ENCODE results near the gene RUNX1.
"Not testable (repeated sequence)": the region's sequence is repeated elsewhere in the genome, so short reads cannot be mapped to it uniquely, and the experiment has no call there.

The RUNX1 gene

GRCh38 chr21:35015435-35016024 is 33.6 kb downstream of the RUNX1 start:
- no peak for DNase-seq

GRCh38 chr21:35014302-35015041 is 34.6 kb downstream of the RUNX1 start:
- no peak for DNase-seq

GRCh38 chr21:35011681-35012080 is 37.4 kb downstream of the RUNX1 start:
- no peak for DNase-seq

GRCh38 chr21:35010447-35010846 is 38.7 kb downstream of the RUNX1 start:
- DNase-seq: no peak

GRCh38 chr21:35007348-35007747 is 41.8 kb downstream of the RUNX1 start:
- DNase-seq: no peak

- DNase-seq: no peak
These were observed 42.3 kb downstream of the RUNX1 start for GRCh38 chr21:35006771-35007170.

GRCh38 chr21:35006248-35006647 is 42.9 kb downstream of the RUNX1 start:
- DNase-seq: no peak

GRCh38 chr21:35005560-35006224 is 43.4 kb downstream of the RUNX1 start:
- DNase-seq: no peak

- no peak for DNase-seq
These were observed 44.0 kb downstream of the RUNX1 start for GRCh38 chr21:35005077-35005476.

- no peak for DNase-seq
These were observed 44.8 kb downstream of the RUNX1 start for GRCh38 chr21:35004314-35004713.

GRCh38 chr21:35002879-35003722 is 46.0 kb downstream of the RUNX1 start:
- DNase-seq: no peak

- no peak for DNase-seq
These were observed 49.6 kb downstream of the RUNX1 start for GRCh38 chr21:34999397-34999941.

GRCh38 chr21:34998176-34998575 is 50.9 kb downstream of the RUNX1 start:
- DNase-seq: no peak

GRCh38 chr21:34997294-34997693 is 51.8 kb downstream of the RUNX1 start:
- no peak for DNase-seq

GRCh38 chr21:34996304-34997101 is 52.6 kb downstream of the RUNX1 start:
- DNase-seq: no peak

GRCh38 chr21:34995979-34996303 is 53.2 kb downstream of the RUNX1 start:
- DNase-seq: no peak

GRCh38 chr21:34994766-34995631 is 54.1 kb downstream of the RUNX1 start:
- no peak for DNase-seq

GRCh38 chr21:34993521-34993921 is 55.6 kb downstream of the RUNX1 start:
- not testable (repeated sequence) for DNase-seq

GRCh38 chr21:34992736-34993398 is 56.2 kb downstream of the RUNX1 start:
- no peak for DNase-seq

GRCh38 chr21:34992180-34992579 is 56.9 kb downstream of the RUNX1 start:
- no peak for DNase-seq

Measured in CD4-positive, alpha-beta T cell treated with Interferon gamma for 1 hour (primary cell).